Suprapubic skin (tissue), 4 donors: ENCODE data around the gene CD84. TPM values are rescaled to one million over a fixed set of nuclear protein-coding genes. Genes with fewer than 3 reads are reported as not detected.
"Not testable (repeated sequence)": the region's sequence is repeated elsewhere in the genome, so short reads cannot be mapped to it uniquely, and the experiment has no call there.

Experiments used
- DNase-seq, 2 donors: peaks; one replicate each; pipeline ENCODE4 v3.0.0-alpha.2; 2019; ENCODE audit warnings: low spot score in 2 of 2
- H3K27ac ChIP-seq: fragments of 200-600 bp; sonication (generic); one replicate; pipeline ENCODE4 v1.5.1; 2019
- H3K27me3 ChIP-seq: fragments of 200-600 bp; sonication (generic); one replicate; pipeline ENCODE4 v1.5.1; 2019
- H3K36me3 ChIP-seq: fragments of 200-600 bp; sonication (generic); one replicate; pipeline ENCODE4 v1.5.1; 2019
- H3K4me1 ChIP-seq: fragments of 200-600 bp; sonication (generic); one replicate; pipeline ENCODE4 v1.5.1; 2019
- H3K4me3 ChIP-seq: fragments of 200-600 bp; sonication (generic); one replicate; pipeline ENCODE4 v1.5.1; 2019; ENCODE audit warnings: mild to moderate bottlenecking
- H3K9me3 ChIP-seq: fragments of 200-600 bp; sonication (generic); one replicate; pipeline ENCODE4 v1.5.1; 2019
- EP300 ChIP-seq: sonication (generic); formaldehyde crosslinking; IDR thresholded peaks from one replicate; pipeline ENCODE4 v1.6.1; 2017; ENCODE audit warnings: antibody characterized with exemption
- POLR2A ChIP-seq, 2 donors: fragments of 450-650 bp; IDR thresholded peaks; one replicate each; pipeline ENCODE4 v1.6.1; 2017; ENCODE audit warnings: antibody characterized with exemption in 2 of 2, mild to moderate bottlenecking in 2 of 2, moderate library complexity in 2 of 2
- POLR2AphosphoS5 ChIP-seq, 3 donors: sonication (generic); formaldehyde crosslinking; IDR thresholded peaks; one replicate each; pipeline ENCODE4 v1.6.1; 2017; ENCODE audit warnings: antibody characterized with exemption in 3 of 3
- WGBS: methylation state at CpG from one replicate; pipeline ENCODE4 v1.1.5; 2018; 5-methylcytosine and 5-hydroxymethylcytosine counted together
- total RNA-seq, 4 donors: library from RNA; depleted of rRNA; stranded (reverse); fragments of >200 nt; gene quantifications; one replicate each; pipeline ENCODE4 v1.1.0, GENCODE V29; 2016
- TF ChIP-seq, protein P1 (sequence below), 2 donors: fragments of 200-600 bp in 1 of 2; fragments of 450-650 bp in 1 of 2; sonication (generic) in 1 of 2; IDR thresholded peaks; one replicate each; pipeline ENCODE4 v1.5.1; 2016 to 2019; ENCODE audit warnings: antibody characterized with exemption in 2 of 2, mild to moderate bottlenecking in 1 of 2, moderate library complexity in 1 of 2

Gene CD84
- total RNA-seq, 4 donors from 2014 or later = 1.2 to 9.0 (median 2.3) TPM

DNA sequence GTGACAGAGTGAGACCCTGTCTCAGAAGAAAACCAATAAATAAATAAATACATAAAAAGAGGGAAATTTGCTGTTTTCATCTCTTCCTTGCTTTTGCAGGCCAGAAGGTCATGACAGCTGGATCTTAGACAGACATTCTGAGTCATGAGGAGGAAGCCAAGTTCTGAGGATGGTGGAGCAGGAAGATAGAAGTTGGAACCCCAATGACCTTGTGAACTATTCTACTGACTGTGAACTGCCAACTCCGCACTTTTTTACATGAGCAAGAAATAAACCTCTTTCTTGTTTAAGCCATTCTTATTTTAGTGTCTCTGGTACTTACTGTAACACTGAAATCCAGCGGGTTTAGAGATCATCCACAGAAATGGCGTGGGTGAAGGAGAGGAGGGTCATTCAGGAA is 8.5 kb downstream of the CD84 start:
- Histone ChIP-seq H3K27ac (no peak overlapping the region), H3K9me3 (no peaks in the 10 kb centered on the region), H3K27me3 (no peaks in the 10 kb centered on the region), H3K4me3 (no peak overlapping the region), H3K4me1 (no peaks in the 10 kb centered on the region), H3K36me3 (no peaks in the 10 kb centered on the region)
- WGBS = 82% methylated on average over 3 of the region's 3 CpGs
- no peak for TF ChIP-seq POLR2AphosphoS5 (IDR thresholded peaks at IDR 0.05)
- no peak for TF ChIP-seq POLR2A (IDR thresholded peaks at IDR 0.05)
- TF ChIP-seq EP300 = no peak
- TF ChIP-seq, protein P1, sequence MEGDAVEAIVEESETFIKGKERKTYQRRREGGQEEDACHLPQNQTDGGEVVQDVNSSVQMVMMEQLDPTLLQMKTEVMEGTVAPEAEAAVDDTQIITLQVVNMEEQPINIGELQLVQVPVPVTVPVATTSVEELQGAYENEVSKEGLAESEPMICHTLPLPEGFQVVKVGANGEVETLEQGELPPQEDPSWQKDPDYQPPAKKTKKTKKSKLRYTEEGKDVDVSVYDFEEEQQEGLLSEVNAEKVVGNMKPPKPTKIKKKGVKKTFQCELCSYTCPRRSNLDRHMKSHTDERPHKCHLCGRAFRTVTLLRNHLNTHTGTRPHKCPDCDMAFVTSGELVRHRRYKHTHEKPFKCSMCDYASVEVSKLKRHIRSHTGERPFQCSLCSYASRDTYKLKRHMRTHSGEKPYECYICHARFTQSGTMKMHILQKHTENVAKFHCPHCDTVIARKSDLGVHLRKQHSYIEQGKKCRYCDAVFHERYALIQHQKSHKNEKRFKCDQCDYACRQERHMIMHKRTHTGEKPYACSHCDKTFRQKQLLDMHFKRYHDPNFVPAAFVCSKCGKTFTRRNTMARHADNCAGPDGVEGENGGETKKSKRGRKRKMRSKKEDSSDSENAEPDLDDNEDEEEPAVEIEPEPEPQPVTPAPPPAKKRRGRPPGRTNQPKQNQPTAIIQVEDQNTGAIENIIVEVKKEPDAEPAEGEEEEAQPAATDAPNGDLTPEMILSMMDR (IDR thresholded peaks at IDR 0.05) = no peak
- no peak for DNase-seq

DNA sequence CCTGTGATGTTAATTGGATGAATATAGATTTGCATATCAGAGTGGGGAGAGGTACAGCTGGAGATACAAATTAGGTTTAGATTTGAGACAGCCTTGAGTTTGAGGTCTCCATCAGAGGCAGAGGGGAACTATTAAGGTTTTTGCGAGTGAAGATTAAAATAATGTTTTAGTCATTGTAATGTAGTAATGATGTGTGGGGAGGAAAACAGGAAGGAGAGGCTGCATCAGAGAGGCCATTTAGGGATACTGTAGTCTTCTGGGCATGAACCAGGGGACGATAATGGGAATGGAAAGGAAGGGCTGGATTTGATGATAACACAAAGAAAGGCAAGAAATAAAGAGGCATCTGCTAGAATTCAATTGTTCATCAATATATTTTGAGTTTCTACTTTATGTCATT is 9.5 kb downstream of the CD84 start:
- no peaks in the 10 kb centered on the region for H3K9me3 ChIP-seq
- no peak overlapping the region for H3K27ac ChIP-seq
- no peak overlapping the region for H3K4me3 ChIP-seq
- TF ChIP-seq POLR2A (IDR thresholded peaks at IDR 0.05) (no peak), POLR2AphosphoS5 (IDR thresholded peaks at IDR 0.05) (no peak), EP300 (no peak)
- TF ChIP-seq, protein P1 (IDR thresholded peaks at IDR 0.05) = no peak
- WGBS = 75% methylated on average over 2 of the region's 2 CpGs
- H3K4me1 ChIP-seq = peaks cover 2% of the 10 kb centered on the region
- H3K36me3 ChIP-seq = no peaks in the 10 kb centered on the region
- no peaks in the 10 kb centered on the region for H3K27me3 ChIP-seq
- no peak for DNase-seq

DNA sequence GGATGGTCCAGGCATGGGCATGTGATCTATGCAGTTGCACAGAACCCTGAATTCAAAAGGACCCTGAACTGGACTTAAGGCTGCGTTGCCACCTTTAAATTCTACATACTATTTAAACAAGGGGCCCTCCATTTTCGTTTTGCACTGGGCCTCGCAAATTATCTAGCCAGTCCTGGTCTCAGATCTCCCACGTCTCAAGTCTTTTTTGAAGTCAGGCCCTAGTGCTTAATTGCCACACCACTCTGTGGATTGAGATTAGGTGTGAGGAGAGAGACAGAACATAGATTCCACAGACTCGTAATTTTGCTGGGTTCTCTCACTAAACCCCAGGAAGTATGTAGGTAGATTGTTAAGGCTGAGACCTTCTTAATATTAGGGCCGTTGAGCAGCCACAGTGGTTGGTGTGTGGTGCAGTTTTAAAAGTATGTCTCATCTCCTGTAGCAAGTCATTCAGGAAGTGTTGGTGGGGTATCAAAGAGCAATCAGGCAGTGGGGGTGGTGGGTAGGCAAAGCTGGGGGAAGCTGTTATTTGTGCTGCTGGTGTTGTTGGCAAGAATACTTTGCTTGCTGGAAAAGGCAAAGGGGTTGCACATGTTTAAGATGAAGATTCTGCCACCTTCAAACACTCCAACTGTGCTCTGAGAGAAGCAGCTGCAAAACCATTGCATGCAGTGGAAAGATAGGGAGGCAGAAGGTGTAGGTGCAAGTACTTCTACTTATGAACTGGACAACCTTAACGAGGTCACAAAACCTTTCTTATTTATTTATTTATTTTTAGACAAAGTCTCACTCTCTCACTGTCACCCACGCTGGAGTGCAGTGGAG is 11.2 kb downstream of the CD84 start:
- H3K4me3 ChIP-seq = no peak overlapping the region
- peaks cover 2% of the 10 kb centered on the region for H3K4me1 ChIP-seq
- H3K36me3 ChIP-seq = no peaks in the 10 kb centered on the region
- TF ChIP-seq POLR2AphosphoS5 (IDR thresholded peaks at IDR 0.05) = no peak
- no peak for TF ChIP-seq POLR2A (IDR thresholded peaks at IDR 0.05)
- TF ChIP-seq, protein P1 (IDR thresholded peaks at IDR 0.05) = no peak
- TF ChIP-seq EP300 = no peak
- no peak overlapping the region for H3K27ac ChIP-seq
- no peaks in the 10 kb centered on the region for H3K9me3 ChIP-seq
- DNase-seq = no peak
- H3K27me3 ChIP-seq = no peaks in the 10 kb centered on the region
- 77% methylated on average over 8 of the region's 8 CpGs for WGBS

DNA sequence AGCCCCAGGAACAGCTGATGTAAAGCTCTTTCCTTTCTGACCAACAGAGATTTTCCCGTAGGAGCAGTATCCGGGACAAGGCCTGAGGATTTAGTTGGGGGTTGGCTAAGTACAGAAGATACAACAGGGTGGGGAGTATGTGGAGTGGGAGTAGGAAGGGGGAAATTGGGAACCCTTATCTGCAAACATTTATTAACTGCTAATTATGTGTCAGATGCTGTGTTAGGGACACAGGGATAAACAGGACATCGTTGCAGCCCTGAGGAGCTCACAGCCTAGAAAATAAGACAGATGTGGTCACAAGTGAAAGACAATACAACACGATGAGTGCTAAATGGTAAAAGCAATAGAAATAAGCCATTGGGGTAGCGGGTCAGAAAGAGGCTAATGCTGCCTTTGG is 12.0 kb downstream of the CD84 start:
- TF ChIP-seq, protein P1 (IDR thresholded peaks at IDR 0.05) = no peak
- Histone ChIP-seq H3K36me3 (no peaks in the 10 kb centered on the region), H3K4me3 (no peak overlapping the region), H3K9me3 (no peaks in the 10 kb centered on the region), H3K27me3 (no peaks in the 10 kb centered on the region), H3K27ac (no peak overlapping the region), H3K4me1 (peaks cover 2% of the 10 kb centered on the region)
- no peak for DNase-seq
- 79% methylated on average over 5 of the region's 5 CpGs for WGBS

DNA sequence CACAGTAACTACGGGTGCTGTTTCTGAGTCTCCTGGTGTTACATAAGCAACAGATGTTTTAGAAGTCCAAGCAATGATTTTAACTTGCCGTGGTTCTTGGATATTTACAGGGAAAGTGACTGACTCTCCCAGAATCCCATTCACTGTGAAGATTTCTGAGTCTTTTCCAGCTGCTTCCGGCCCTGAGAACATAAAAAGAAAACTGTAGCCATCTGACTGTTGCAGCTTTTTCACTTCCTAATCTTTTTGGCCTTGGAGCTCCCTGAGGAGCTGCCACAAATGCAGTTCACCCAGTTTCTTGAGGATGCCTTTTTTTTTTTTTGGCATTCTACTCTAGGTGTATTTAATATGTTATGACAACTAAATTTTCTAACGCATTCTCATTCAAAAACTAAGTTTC is 13.7 kb downstream of the CD84 start:
- Histone ChIP-seq H3K36me3 (no peaks in the 10 kb centered on the region), H3K4me1 (peaks cover 2% of the 10 kb centered on the region), H3K9me3 (no peaks in the 10 kb centered on the region), H3K27ac (no peak overlapping the region), H3K4me3 (no peak overlapping the region), H3K27me3 (no peaks in the 10 kb centered on the region)
- no peak for DNase-seq
- TF ChIP-seq POLR2A (IDR thresholded peaks at IDR 0.05) (no peak), EP300 (no peak), POLR2AphosphoS5 (IDR thresholded peaks at IDR 0.05) (no peak)
- TF ChIP-seq, protein P1 (IDR thresholded peaks at IDR 0.05) = no peak
- WGBS = 59% methylated on average over 4 of the region's 4 CpGs

DNA sequence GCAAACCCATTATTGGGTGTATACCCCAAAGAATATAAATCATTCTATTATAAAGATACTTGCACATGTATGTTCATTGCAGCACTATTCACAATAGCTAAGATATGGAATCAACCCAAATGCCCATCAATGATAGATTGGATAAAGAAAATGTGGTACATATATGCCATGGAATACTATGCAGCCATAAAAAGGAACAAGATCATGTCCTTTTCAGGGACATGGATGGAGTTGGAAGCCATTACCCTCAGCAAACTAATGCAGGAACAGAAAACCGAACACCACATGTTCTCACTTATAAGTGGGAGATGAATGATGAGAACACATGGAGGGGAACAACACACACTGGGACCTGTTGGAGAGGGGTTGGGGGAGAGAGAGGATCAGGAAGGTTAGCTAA is 16.1 kb downstream of the CD84 start:
- not testable (repeated sequence) for H3K27ac ChIP-seq, H3K27me3 ChIP-seq

DNA sequence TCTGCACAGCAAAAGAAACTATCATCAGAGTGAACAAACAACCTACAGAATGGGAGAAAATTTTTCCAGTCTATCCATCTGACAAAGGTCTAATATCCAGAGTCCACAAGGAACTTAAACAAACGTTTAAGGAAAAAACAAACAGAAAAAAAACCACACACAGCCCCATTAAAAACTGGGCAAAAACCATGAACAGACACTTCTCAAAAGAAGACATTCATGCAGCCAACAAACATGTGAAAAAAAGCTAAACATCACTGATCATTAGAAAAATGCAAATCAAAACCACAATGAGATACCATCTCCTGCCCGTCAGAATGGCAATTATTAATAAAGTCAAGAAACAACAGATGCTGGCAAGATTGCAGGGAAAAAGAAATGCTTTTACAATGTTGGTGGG is 16.6 kb downstream of the CD84 start:
- H3K36me3 ChIP-seq, H3K9me3 ChIP-seq, H3K4me3 ChIP-seq, H3K4me1 ChIP-seq, H3K27me3 ChIP-seq, DNase-seq, H3K27ac ChIP-seq: not testable (repeated sequence)
- WGBS = 61% methylated on average over 2 of the region's 2 CpGs

More for the DNA sequence above, 16.1 kb downstream of the CD84 start:
- H3K4me1 ChIP-seq, DNase-seq, H3K4me3 ChIP-seq, H3K36me3 ChIP-seq, H3K9me3 ChIP-seq: not testable (repeated sequence)
- WGBS = 70% methylated on average over 1 of the region's 1 CpG
